RWPE2 (cell line): ENCODE results near the gene SKP1.

Experiments
- ATAC-seq: fragments of 200-7000 bp; cut with Tn5 transposase; 3 replicates; pipeline ENCODE4 v1.9.1; 2021; ENCODE audit warnings: low read depth
- DNase-seq: peaks from one replicate; pipeline ENCODE4 v3.0.0-alpha.2; 2020; ENCODE audit warnings: low spot score
- H3K27ac ChIP-seq: fragments of 450-650 bp; 2 replicates; pipeline ENCODE4 v1.5.1; 2017; ENCODE audit warnings: mild to moderate bottlenecking; ENCODE audit not compliant: poor library complexity, severe bottlenecking
- H3K27me3 ChIP-seq: fragments of 250-450 bp; sonication (Bioruptor Pico); 2 replicates; pipeline ENCODE4 v1.5.1; 2021; ENCODE audit warnings: mild to moderate bottlenecking, moderate library complexity; ENCODE audit not compliant: insufficient read depth, poor library complexity, severe bottlenecking
- H3K36me3 ChIP-seq: fragments of 250-450 bp; sonication (Bioruptor Pico); 2 replicates; pipeline ENCODE4 v1.5.1; 2020; ENCODE audit warnings: low read depth, mild to moderate bottlenecking, moderate library complexity
- H3K4me1 ChIP-seq: fragments of 250-450 bp; sonication (Bioruptor Pico); 2 replicates; pipeline ENCODE4 v1.5.1; 2021; ENCODE audit warnings: mild to moderate bottlenecking, moderate library complexity; ENCODE audit not compliant: insufficient read depth, poor library complexity, severe bottlenecking
- H3K4me3 ChIP-seq: fragments of 250-450 bp; sonication (Bioruptor Pico); 2 replicates; pipeline ENCODE4 v1.5.1; 2021; ENCODE audit warnings: mild to moderate bottlenecking, moderate library complexity; ENCODE audit not compliant: severe bottlenecking
- H3K9me3 ChIP-seq: fragments of 250-450 bp; sonication (Bioruptor Pico); 2 replicates; pipeline ENCODE4 v1.5.1; 2021; ENCODE audit warnings: mild to moderate bottlenecking, moderate library complexity; ENCODE audit not compliant: severe bottlenecking
- TF ChIP-seq, protein P1 (sequence below): fragments of 450-650 bp; IDR thresholded peaks from one replicate; pipeline ENCODE4 v1.5.1; 2017; ENCODE audit warnings: mild to moderate bottlenecking, moderate library complexity; ENCODE audit not compliant: poor library complexity, severe bottlenecking

SKP1 gene

DNA sequence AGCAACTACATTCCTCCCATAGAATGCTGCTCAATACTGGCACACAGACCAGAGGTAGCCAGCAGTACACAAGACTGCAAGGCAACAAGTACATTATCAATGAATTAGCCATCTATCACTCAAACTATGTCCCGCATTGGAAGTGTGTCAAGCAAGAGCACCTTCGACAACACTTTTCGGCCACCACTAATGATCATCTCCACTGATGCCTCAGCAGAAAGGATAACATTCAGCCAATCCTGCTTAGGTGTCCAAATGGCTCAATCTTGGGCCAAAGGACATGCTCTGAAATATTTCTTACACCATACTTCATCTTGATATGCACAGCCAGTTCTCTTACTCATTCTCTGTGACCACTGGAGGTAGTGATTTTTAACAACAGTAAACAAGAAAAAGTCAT is 25.0 kb downstream of the SKP1 start:
- no peak overlapping the region for H3K27ac ChIP-seq
- DNase-seq (no peak), ATAC-seq (no peak)
- no peak overlapping the region for H3K4me3 ChIP-seq
- no peaks in the 10 kb centered on the region for H3K27me3 ChIP-seq
- TF ChIP-seq, protein P1, sequence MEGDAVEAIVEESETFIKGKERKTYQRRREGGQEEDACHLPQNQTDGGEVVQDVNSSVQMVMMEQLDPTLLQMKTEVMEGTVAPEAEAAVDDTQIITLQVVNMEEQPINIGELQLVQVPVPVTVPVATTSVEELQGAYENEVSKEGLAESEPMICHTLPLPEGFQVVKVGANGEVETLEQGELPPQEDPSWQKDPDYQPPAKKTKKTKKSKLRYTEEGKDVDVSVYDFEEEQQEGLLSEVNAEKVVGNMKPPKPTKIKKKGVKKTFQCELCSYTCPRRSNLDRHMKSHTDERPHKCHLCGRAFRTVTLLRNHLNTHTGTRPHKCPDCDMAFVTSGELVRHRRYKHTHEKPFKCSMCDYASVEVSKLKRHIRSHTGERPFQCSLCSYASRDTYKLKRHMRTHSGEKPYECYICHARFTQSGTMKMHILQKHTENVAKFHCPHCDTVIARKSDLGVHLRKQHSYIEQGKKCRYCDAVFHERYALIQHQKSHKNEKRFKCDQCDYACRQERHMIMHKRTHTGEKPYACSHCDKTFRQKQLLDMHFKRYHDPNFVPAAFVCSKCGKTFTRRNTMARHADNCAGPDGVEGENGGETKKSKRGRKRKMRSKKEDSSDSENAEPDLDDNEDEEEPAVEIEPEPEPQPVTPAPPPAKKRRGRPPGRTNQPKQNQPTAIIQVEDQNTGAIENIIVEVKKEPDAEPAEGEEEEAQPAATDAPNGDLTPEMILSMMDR, result no peak
- H3K4me1 ChIP-seq, result peaks cover 4% of the 10 kb centered on the region
- H3K9me3 ChIP-seq, result no peaks in the 10 kb centered on the region
- H3K36me3 ChIP-seq, result peaks cover 88% of the 10 kb centered on the region

DNA sequence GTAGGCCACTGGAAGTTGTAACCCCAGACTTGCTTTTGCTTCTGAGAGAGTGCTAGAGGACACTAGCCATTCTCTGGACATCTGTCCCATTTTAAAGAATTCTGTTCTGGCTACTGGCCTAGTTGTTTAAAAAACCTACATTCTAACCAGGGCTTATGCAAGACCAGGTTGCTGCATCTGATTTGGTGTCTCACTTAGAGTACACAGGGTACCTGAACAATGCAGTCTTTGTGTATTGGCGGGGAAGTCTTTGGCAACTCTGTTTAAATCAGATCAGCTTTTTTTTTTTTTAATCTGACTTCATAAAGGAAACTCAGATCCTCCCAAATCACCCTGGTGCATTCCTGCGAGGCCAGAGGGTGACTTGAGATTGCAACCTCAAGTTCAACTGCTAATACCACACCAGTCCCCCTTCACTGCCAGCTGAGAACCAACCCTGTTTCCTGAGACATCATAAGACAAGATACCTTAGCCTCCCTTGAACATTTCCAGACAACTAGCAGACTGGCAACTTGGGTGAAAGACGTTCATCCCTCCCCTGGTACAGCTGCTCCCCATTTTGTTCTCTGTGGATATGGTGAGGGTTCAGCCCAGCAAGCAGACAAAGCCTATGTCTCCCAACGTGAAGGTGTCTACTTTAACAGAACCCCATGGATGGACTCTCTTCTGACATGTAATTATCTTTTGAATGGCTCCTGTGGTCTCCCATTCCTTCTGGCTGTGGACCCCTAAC is 27.0 kb downstream of the SKP1 start:
- no peak for DNase-seq
- peaks cover 4% of the 10 kb centered on the region for H3K4me1 ChIP-seq
- H3K27ac ChIP-seq, result peak overlapping the region; percentile 34
- TF ChIP-seq, protein P1, result no peak
- ATAC-seq, result peak; percentile 47
- H3K36me3 ChIP-seq, result peaks cover 84% of the 10 kb centered on the region
- no peaks in the 10 kb centered on the region for H3K9me3 ChIP-seq
- H3K4me3 ChIP-seq, result no peak overlapping the region
- H3K27me3 ChIP-seq, result no peaks in the 10 kb centered on the region

DNA sequence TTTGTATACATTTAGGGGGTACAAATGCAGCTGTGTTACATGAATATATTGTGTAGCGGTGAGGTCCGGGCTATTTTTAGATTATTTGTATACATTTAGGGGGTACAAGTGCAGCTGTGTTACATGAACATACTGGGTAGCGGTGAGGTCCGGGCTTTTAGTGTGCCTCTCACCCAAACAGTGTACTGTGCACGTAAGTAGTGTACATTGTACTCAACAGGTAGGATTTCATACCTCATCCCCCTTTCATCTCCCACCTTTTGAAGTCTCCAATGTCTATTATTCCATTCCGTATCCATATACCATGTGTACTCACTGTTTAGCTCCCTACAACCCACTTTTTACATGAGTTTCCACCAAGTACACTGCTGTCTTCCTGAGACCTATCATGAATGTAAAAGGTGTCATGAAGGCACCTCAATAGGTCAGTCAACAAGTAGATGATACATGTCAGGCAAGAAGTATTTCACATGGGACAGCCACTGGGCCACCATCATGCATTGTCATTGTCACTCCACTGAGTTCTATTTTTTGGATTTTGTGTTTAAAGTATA is 27.7 kb downstream of the SKP1 start:
- Histone ChIP-seq H3K27ac (no peak overlapping the region), H3K4me3 (no peak overlapping the region), H3K4me1 (peaks cover 4% of the 10 kb centered on the region), H3K27me3 (no peaks in the 10 kb centered on the region), H3K36me3 (peaks cover 80% of the 10 kb centered on the region), H3K9me3 (no peaks in the 10 kb centered on the region)
- TF ChIP-seq, protein P1, result no peak
- ATAC-seq (no peak), DNase-seq (no peak)

DNA sequence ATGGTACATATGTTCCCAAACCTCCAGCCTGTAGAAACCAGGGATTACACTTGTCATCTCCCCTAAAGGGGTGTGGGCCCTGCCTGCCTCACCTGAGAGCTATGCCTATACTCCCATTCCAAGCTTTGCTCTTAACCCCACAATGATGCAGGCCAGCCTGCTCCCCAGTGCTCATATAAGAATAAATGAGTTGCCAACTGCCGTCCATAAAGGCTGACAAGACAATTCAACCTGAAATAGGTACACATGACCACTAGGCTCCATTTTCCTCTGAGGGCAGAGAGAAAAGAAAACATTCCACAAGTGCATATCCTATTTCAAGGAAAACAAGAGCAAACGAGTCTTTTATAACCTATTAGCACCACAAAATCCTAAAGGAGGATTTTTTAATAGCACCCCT is 28.4 kb downstream of the SKP1 start:
- no peak for DNase-seq

More for the DNA sequence above, 28.4 kb downstream of the SKP1 start:
- Histone ChIP-seq H3K27me3 (no peaks in the 10 kb centered on the region), H3K9me3 (no peaks in the 10 kb centered on the region), H3K4me1 (peaks cover 4% of the 10 kb centered on the region), H3K4me3 (no peak overlapping the region), H3K27ac (no peak overlapping the region), H3K36me3 (peaks cover 80% of the 10 kb centered on the region)
- TF ChIP-seq, protein P1, result no peak
- no peak for ATAC-seq
